GM18517 (cell line): ENCODE results near the gene S1PR4.
"Not testable (repeated sequence)": the region's sequence is repeated elsewhere in the genome, so short reads cannot be mapped to it uniquely, and the experiment has no call there.

Source experiments
- ATAC-seq: cut with Tn5 transposase; IDR thresholded peaks from one replicate; pipeline ENCODE4 v1.9.1; 2021; ENCODE audit warnings: mild to moderate bottlenecking, moderate library complexity; ENCODE audit not compliant: unreplicated experiment

The S1PR4 gene

GRCh38 chr19:3192684-3193083 is 14.1 kb downstream of the S1PR4 start:
- no peak for ATAC-seq

DNA sequence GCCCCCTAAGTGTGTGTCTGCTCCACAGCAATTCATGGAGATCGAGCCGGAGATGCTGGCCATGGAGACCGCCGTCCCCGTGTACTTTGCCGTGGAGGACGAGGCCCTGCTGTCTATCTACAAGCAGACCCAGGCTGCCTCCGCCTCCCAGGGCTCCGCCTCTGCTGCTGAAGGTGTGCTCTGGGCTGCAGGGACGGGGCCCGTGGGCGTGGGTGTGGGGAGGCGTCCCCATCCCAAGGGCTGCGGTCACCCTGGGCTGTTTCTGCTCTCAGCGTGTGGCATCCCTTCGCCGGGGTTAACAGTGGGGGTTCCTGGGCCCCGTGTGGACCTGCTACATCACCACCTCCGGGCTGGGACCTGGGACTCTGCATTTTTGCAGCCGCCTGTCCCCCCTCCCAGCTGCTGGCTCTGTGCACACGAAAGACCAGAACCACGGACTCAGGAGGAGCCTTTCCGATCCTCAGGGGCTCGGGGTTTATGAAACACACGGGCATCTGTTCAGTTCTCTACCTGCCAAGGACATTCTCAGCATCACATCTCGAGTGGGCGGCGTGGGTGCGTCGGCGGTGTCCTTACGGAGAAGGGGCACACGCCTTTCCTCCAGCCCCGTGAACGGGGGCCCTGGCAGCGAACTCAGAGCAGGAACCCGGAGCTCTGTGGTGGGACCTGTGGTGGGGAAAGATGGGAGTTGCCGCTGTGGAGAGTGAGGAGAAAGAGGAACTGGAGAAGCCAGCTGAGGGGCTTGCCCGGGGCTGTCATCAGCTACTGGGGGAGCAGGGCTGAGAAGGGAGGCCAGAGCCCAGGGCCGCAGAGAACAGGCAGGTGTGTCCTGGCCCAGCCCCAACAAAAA is 14.9 kb downstream of the S1PR4 start:
- ATAC-seq: no peak

DNA sequence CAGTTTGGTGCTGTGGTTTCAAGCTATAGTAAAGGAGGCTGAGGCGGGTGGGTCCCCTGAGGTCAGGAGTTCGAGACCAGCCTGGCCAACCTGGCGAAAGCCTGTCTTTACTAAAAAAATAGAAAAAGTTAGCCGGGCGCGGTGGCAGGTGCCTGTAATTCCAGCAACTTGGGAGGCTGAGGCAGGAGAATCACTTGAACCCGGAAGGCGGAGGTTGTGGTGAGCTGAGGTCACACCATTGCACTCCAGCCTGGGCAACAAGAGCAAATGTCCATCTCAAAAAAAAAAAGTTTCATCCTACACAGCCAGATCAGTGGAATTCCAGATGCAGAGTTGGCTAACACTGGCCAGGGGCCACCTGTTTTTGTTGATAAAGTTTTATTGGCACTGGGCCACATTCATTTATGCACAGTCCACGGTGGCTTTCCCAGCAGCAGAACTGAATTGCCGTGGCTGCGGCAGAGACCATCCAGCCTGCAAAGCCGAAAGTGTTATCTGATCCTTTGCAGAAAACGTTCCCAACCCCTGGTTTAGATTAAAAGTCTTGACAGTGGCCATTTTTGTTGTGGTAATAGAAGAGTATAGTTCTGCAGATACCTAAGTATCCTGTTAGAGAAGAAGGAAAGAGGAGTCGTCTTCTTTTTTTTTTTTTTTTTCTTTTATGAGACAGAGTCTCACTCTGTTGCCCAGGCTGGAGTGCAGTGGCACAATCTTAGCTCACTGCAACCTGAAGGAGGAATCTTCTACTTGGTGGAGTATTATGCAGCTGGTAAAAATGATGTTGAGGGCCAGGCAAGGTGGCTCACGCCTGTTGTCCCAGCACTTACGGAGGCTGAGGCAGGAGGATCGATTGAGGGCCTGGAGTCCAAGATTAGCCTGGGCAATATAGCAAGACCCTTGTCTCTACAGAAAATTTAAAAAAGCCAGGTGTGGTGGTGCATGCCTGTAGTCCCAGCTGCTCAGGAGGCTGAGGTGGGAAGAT is 15.8 kb downstream of the S1PR4 start:
- no peak for ATAC-seq

DNA sequence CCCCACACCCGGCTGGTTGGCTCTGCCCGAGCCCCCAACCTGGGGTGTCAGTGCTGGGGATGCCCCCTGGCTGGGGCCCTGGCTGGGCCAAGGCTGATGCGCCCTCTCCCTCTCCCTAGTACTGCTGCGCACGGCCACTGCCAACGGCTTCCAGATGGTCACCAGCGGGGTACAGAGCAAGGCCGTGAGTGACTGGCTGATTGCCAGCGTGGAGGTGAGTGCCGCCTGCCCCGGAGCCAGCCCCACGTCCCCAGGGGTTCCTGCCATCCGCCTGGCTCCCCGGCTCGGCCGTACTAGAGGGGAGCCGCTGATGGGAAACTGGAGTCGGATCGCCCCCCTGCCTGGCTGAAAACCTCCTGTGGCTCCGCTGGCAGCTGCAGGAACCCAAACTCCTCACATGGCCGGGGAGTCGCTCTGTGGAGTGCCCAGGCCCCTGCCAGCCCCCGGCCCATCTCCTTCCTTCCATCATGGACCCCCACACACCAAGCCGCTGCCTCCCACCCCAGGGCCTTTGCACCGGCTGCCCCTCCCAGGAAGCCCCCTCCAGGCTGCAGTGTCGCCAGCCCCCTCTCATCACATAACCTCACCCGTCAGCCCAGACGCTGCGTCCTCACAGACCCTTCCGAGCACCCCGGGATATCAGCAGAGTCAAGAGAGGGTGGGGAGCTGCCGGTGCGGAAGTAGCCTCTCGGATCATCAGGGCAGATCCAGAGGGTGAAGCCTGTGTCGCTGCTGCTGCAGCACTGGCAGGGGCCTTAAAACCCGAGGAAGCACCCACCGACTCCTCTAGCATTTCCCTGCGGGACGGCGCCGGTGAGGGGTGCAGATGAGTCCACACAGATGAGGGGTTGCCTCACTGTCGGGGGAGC is 17.7 kb downstream of the S1PR4 start:
- no peak for ATAC-seq

GRCh38 chr19:3196933-3197205 is 18.3 kb downstream of the S1PR4 start:
- ATAC-seq: no peak

GRCh38 chr19:3198901-3199700 is 20.5 kb downstream of the S1PR4 start:
- no peak for ATAC-seq

GRCh38 chr19:3201072-3201700 is 22.6 kb downstream of the S1PR4 start:
- no peak for ATAC-seq

DNA sequence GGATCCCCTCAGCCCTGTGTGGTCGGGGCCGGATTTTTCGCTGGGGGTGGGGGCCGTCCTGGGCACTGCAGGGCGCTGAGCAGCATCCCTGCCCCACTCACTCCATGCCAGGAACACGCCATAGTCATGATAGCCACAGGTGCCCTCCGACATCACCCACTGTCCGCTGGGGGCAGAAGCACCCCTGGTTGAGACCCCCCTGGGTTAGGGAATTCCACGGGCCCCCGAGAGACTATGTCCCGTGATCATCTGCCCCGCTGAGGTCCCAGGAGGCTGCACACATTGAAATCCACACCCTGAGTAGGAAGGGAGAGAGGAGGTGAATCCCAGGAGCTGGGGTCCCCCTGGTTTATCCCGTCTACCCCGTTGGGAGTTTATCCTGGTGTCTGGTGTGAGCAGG is 23.3 kb downstream of the S1PR4 start:
- no peak for ATAC-seq

GRCh38 chr19:3202346-3202745 is 23.8 kb downstream of the S1PR4 start:
- no peak for ATAC-seq

- ATAC-seq: not testable (repeated sequence)
Observed at GRCh38 chr19:3202895-3203294, 24.3 kb downstream of the S1PR4 start.

- ATAC-seq: no peak
Observed at GRCh38 chr19:3203805-3204645, 25.5 kb downstream of the S1PR4 start.

DNA sequence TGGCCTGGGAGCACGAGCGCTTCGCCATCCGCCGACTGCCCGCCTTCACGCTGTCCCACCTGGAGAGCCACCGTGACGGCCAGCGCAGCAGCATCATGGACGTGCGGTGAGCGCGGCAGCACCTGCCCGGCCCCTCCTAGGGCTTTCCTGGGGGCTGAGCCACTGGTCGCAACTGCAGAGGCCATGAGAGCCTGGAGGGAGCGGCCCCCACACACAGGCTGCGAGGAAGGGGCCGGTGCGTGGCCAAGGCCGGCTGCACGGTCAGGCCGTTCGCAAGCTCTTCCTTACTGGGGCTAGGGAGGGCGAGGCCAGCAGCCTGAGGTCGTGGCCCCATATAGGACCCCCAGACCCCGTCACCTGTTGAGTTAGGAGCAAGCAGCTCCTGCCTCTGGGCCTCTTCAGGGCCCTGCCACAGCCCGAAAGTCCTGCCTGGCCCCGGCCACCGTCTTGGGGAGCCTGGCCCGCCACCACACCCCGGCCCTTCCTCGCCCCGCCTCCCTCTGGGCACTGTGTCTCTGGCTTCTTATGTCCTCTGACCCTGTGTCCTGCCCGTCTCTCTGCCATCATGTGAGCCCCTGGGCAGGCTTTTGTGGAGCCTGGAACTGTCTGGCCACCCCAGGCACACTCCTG is 26.2 kb downstream of the S1PR4 start:
- no peak for ATAC-seq

DNA sequence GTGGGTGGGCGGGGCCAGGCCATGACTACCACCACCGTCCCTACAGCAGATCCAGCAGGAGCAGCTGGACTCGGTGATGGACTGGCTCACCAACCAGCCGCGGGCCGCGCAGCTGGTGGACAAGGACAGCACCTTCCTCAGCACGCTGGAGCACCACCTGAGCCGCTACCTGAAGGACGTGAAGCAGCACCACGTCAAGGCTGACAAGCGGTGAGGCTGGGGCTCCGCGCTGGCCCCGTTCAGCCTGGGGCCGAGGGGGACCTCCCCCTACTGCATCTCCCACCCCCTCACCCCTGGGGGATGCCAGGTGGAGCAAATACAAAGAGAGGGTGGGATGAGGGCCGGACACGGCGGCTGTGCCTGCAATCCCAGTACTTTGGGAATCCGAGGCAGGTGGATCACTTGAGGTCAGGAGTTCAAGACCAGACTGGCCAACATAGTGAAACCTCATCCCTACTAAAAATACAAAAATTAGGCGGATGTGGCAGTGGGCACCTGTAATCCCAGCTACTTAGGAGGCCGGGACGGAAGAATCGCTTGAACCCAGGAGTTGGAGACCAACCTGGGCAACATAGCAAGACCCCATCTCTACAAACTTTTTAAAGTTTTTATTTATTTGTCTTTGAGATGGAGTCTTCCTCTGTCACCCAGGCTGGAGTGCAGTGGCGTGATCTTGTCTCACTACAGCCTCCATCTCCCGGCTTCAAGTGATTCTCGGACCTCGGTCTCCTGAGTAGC is 27.8 kb downstream of the S1PR4 start:
- ATAC-seq: no peak

DNA sequence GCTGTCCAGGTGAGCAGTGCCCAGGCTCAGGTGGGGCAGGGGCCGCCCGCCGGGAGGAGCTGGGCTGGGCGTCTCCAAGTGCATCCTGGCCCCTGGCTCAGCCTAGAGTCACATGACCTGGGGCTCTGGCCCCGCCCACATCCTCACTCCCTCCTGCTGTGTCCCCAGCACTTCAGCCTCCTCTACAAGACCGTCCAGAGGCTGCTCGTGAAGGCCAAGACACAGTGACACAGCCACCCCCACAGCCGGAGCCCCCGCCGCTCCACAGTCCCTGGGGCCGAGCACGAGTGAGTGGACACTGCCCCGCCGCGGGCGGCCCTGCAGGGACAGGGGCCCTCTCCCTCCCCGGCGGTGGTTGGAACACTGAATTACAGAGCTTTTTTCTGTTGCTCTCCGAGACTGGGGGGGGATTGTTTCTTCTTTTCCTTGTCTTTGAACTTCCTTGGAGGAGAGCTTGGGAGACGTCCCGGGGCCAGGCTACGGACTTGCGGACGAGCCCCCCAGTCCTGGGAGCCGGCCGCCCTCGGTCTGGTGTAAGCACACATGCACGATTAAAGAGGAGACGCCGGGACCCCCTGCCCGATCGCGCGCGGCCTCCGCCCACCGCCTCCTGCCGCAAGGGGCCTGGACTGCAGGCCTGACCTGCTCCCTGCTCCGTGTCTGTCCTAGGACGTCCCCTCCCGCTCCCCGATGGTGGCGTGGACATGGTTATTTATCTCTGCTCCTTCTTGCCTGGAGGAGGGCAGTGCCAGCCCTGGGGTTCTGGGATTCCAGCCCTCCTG is 29.1 kb downstream of the S1PR4 start:
- no peak for ATAC-seq

DNA sequence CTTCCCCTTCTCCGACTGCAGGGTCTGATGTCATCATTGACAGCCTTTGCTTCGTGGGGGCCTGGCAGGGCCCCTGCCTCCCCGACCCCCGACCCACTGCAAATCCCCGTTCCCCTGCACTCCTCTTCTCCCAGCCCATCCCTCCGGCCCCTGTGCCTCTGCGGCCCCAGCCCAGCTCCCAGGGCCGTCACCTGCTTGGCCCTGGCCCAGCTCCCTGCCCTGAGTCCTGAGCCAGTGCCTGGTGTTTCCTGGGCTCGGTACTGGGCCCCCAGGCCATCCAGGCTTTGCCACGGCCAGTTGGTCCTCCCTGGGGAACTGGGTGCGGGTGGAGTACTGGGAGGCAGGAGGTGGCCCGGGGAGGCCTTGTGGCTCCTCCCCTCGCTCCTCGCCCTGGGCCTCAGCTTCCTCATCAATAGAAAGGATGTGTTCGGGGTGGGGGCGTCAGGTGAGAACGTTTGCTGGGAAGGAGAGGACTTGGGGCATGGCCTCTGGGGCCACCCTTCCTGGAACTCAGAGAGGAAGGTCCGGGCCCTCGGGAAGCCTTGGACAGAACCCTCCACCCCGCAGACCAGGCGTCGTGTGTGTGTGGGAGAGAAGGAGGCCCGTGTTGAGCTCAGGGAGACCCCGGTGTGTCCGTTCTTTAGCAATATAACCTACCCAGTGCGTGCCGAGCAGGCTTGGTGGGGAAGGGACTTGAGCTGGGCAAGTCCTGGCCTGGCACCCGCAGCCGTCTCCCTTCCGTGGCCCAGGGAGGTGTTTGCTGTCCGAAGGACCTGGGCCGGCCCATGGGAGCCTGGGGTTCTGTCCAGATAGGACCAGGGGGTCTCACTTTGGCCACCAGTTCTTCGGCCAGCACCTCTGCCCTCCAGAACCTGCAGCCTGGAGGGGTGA is 30.0 kb downstream of the S1PR4 start:
- ATAC-seq: no peak
